Endothelial cell of umbilical vein (primary cell): Measurements from ENCODE around the gene WDR38. TPM values are rescaled to one million over a fixed set of nuclear protein-coding genes. Genes with fewer than 3 reads are reported as not detected.

Experiments
- BruUV-seq: library from RNA; stranded (reverse); fragments of 400-500 nt; replicated peaks from 2 replicates; lab custom pipeline; 2021; lab: Mats Ljungman, UMichigan
- CTCF ChIA-PET: fragments of 300-600, 350-600 bp; sonication (Branson Sonifier 250); formaldehyde crosslinking; loops from one replicate; lab custom pipeline; 2021; ENCODE audit warnings: antibody characterized with exemption, inconsistent platforms; lab: Charles Lee
- POLR2A ChIA-PET: fragments of 300-600, 350-600 bp; sonication (Branson Sonifier 250); formaldehyde crosslinking; loops from one replicate; lab custom pipeline; 2021; ENCODE audit warnings: antibody characterized with exemption, inconsistent platforms; lab: Charles Lee
- DNase-seq: peaks from one replicate; pipeline ENCODE4 v3.0.0-alpha.2; 2011; ENCODE audit warnings: low read depth, low spot score
- FAIRE-seq: peaks from 2 replicates; lab custom pipeline; 2011; peaks lifted over from hg19 to GRCh38; lab: Jason Lieb, UNC
- H2AFZ ChIP-seq: 2 replicates; pipeline ENCODE4 v1.6.0; 2012; ENCODE audit warnings: low read depth, low read length, control low read depth, inconsistent platforms
- H3K27ac ChIP-seq: 2 replicates; pipeline ENCODE4 v1.5.1; 2011; ENCODE audit warnings: low read depth, mild to moderate bottlenecking, control low read depth, low read length, moderate library complexity; ENCODE audit not compliant: insufficient read depth
- H3K27me3 ChIP-seq, 2 experiments: 2 replicates each; pipeline versions ENCODE4 v1.6.0 to v1.6.1; 2011; ENCODE audit warnings: low read length in 2 of 2, mixed read lengths in 1 of 2; ENCODE audit not compliant: control insufficient read depth in 2 of 2, insufficient read depth in 2 of 2
- H3K36me3 ChIP-seq, 2 experiments: 2 replicates in 1 of 2; 3 replicates in 1 of 2; pipeline ENCODE4 v1.5.1; 2011; ENCODE audit warnings: low read length in 2 of 2, mild to moderate bottlenecking in 1 of 2, moderate library complexity in 1 of 2; ENCODE audit not compliant: control insufficient read depth in 2 of 2, insufficient read depth in 2 of 2; ENCODE audit errors: extremely low read depth in 1 of 2
- H3K4me1 ChIP-seq: 3 replicates; pipeline ENCODE4 v1.5.1; 2011; ENCODE audit warnings: mild to moderate bottlenecking, low read length; ENCODE audit not compliant: control insufficient read depth, insufficient read depth; ENCODE audit errors: extremely low read depth
- H3K4me2 ChIP-seq: 2 replicates; pipeline ENCODE4 v1.6.1; 2011; ENCODE audit warnings: low read length, control low read depth, mixed read lengths; ENCODE audit not compliant: insufficient read depth
- H3K4me3 ChIP-seq, 3 experiments: fragments of 200-600 bp in 1 of 3; sonication (generic), shearing (Covaris generic) in 1 of 3; replicated peaks in 1 of 3; 2 replicates each; pipeline ENCODE4 v1.5.1; 2011 to 2016; ENCODE audit warnings: control low read depth in 3 of 3, low read length in 3 of 3, mild to moderate bottlenecking in 2 of 3, inconsistent platforms in 1 of 3, low read depth in 1 of 3, moderate library complexity in 1 of 3; ENCODE audit not compliant: insufficient read depth in 1 of 3
- H3K79me2 ChIP-seq: 2 replicates; pipeline ENCODE4 v1.6.0; 2012; ENCODE audit warnings: low read length, inconsistent platforms; ENCODE audit not compliant: control insufficient read depth, insufficient read depth
- H3K9ac ChIP-seq: replicated peaks from 2 replicates; pipeline ENCODE3; 2011; ENCODE audit warnings: low read length, control low read depth; ENCODE audit not compliant: insufficient read depth; ENCODE audit errors: extremely low read depth
- H3K9me1 ChIP-seq: replicated peaks from 3 replicates; pipeline ENCODE4 v1.6.0; 2011; ENCODE audit warnings: mild to moderate bottlenecking, low read length; ENCODE audit not compliant: control insufficient read depth, insufficient read depth; ENCODE audit errors: extremely low read depth
- H3K9me3 ChIP-seq: replicated peaks from 2 replicates; pipeline ENCODE4 v1.5.1; 2012; ENCODE audit warnings: low read length, inconsistent platforms; ENCODE audit not compliant: control insufficient read depth, insufficient read depth
- H4K20me1 ChIP-seq: replicated peaks from 2 replicates; pipeline ENCODE3; 2011; ENCODE audit warnings: mild to moderate bottlenecking, low read length; ENCODE audit not compliant: control insufficient read depth, insufficient read depth; ENCODE audit errors: extremely low read depth
- EZH2 ChIP-seq: IDR thresholded peaks from 2 replicates; pipeline ENCODE4 v1.6.1; 2012; ENCODE audit warnings: borderline replicate concordance, low read depth, mild to moderate bottlenecking, moderate library complexity, low read length, inconsistent platforms; ENCODE audit not compliant: severe bottlenecking
- FOS ChIP-seq: IDR thresholded peaks from 2 replicates; pipeline ENCODE4 v1.6.1; 2011; ENCODE audit warnings: mild to moderate bottlenecking, low read length, moderate library complexity, borderline replicate concordance; ENCODE audit not compliant: insufficient read depth
- GATA2 ChIP-seq: IDR thresholded peaks from 2 replicates; pipeline ENCODE4 v1.7.0; 2011; ENCODE audit warnings: low read depth, mild to moderate bottlenecking, moderate library complexity, mixed read lengths, low read length; ENCODE audit not compliant: insufficient read length, insufficient read depth
- JUN ChIP-seq: IDR thresholded peaks from 2 replicates; pipeline ENCODE4 v1.6.1; 2011; ENCODE audit warnings: borderline replicate concordance, low read depth; ENCODE audit not compliant: insufficient read length, insufficient read depth
- MYC ChIP-seq: IDR thresholded peaks from one replicate; pipeline ENCODE4 v1.6.1; 2011; ENCODE audit warnings: mild to moderate bottlenecking, low read depth, low read length
- POLR2A ChIP-seq: IDR thresholded peaks from 2 replicates; pipeline ENCODE4 v1.6.1; 2012; ENCODE audit warnings: low read depth, mild to moderate bottlenecking, control low read depth, low read length
- POLR2AphosphoS5 ChIP-seq: IDR thresholded peaks from 2 replicates; pipeline ENCODE4 v1.6.1; 2012; ENCODE audit warnings: low read depth, mild to moderate bottlenecking, control low read depth, low read length, moderate library complexity; ENCODE audit not compliant: insufficient read depth
- dilution Hi-C: fragments of 300-500 bp; cut with MboI; formaldehyde crosslinking; loops from one replicate; pipeline ENCODE4 v1.15.0; 2019; ENCODE audit warnings: low sequenced_read_pairs; ENCODE audit not compliant: extremely low pct_ligation_motif_present
- intact Hi-C: fragments of 100-400 bp; cut with micrococcal nuclease; formaldehyde crosslinking; loops from one replicate; pipeline ENCODE4 v1.10.0; 2022
- polyA plus RNA-seq, 4 experiments: library from polyadenylated mRNA; depleted of rRNA in 3 of 4; stranded (reverse) in 3 of 4; unstranded in 1 of 4; fragments of >200 nt; gene quantifications; 2 replicates each; pipeline versions ENCODE4 v1.2.1 to v1.2.3, GENCODE V29; 2011 to 2012; ENCODE audit warnings: missing spikeins in 1 of 4
- total RNA-seq: library from RNA; stranded (reverse); gene quantifications from 2 replicates; pipeline ENCODE4 v1.2.3, GENCODE V29; 2021
- TF ChIP-seq, protein P1 (sequence below), 2 donors: IDR thresholded peaks; 1 replicate in 1 of 2; 2 replicates in 1 of 2; pipeline ENCODE4 v1.5.1; 2011; ENCODE audit warnings: low read length in 2 of 2, mild to moderate bottlenecking in 2 of 2, moderate library complexity in 2 of 2, control low read depth in 1 of 2, inconsistent platforms in 1 of 2, low read depth in 1 of 2; ENCODE audit not compliant: insufficient read depth in 1 of 2; ENCODE audit errors: extremely low read depth in 1 of 2
- TF ChIP-seq, protein P2 (sequence below): IDR thresholded peaks from 2 replicates; pipeline ENCODE4 v1.6.1; 2011; ENCODE audit not compliant: insufficient read depth, insufficient read length

WDR38 gene
- total and polyA plus RNA-seq, 2 donors (not counting 3 experiments of a cell fraction or from before 2014, with no cell fraction given), result not detected

GRCh38 chr9:124886461-124886860 lies 33.2 kb downstream of the WDR38 start:
- intact Hi-C loops (no loop called here), dilution Hi-C loops (no loop called here)
- Histone ChIP-seq H3K4me1 (no peaks in the 10 kb centered on the region), H3K27me3 (no peaks in the 10 kb centered on the region), H3K4me3 (no peak overlapping the region), H3K27ac (no peak overlapping the region), H2AFZ (no peak overlapping the region), H3K4me2 (no peak overlapping the region), H3K9me3 (no peaks in the 10 kb centered on the region), H3K9me1 (no peaks in the 10 kb centered on the region), H3K36me3 (peaks cover 0 to 39% of the 10 kb centered on the region in 2 experiments), H3K79me2 (no peaks in the 10 kb centered on the region), H3K9ac (no peak overlapping the region), H4K20me1 (no peaks in the 10 kb centered on the region)
- TF ChIP-seq FOS (no peak), GATA2 (no peak), MYC (no peak), JUN (no peak), POLR2AphosphoS5 (no peak), EZH2 (no peak), POLR2A (no peak)
- TF ChIP-seq, protein P1, sequence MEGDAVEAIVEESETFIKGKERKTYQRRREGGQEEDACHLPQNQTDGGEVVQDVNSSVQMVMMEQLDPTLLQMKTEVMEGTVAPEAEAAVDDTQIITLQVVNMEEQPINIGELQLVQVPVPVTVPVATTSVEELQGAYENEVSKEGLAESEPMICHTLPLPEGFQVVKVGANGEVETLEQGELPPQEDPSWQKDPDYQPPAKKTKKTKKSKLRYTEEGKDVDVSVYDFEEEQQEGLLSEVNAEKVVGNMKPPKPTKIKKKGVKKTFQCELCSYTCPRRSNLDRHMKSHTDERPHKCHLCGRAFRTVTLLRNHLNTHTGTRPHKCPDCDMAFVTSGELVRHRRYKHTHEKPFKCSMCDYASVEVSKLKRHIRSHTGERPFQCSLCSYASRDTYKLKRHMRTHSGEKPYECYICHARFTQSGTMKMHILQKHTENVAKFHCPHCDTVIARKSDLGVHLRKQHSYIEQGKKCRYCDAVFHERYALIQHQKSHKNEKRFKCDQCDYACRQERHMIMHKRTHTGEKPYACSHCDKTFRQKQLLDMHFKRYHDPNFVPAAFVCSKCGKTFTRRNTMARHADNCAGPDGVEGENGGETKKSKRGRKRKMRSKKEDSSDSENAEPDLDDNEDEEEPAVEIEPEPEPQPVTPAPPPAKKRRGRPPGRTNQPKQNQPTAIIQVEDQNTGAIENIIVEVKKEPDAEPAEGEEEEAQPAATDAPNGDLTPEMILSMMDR (IDR thresholded peaks at IDR 0.05; ENCODE audit: extremely low read depth in 1 of 2, insufficient read depth in 1 of 2, low read depth in 1 of 2, low read length in 2 of 2), result no peak
- TF ChIP-seq, protein P2, sequence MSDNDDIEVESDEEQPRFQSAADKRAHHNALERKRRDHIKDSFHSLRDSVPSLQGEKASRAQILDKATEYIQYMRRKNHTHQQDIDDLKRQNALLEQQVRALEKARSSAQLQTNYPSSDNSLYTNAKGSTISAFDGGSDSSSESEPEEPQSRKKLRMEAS, result no peak
- ChIA-PET POLR2A (no interaction called here), CTCF (no interaction called here)
- no TSS peak for BruUV-seq
- no peak for DNase-seq
- no peak for FAIRE-seq
